Lung (tissue), 12 donors: Measurements from ENCODE around the gene RAB7B. TPM values are rescaled to one million over a fixed set of nuclear protein-coding genes. Genes with fewer than 3 reads are reported as not detected.

Experiments
- ATAC-seq: fragments of 200-7000 bp; cut with Tn5 transposase; one replicate; pipeline ENCODE4 v1.9.1; 2020; ENCODE audit warnings: moderate number of reproducible peaks; ENCODE audit not compliant: insufficient read depth, low FRiP score
- DNase-seq, 3 donors: peaks; one replicate each; pipeline ENCODE4 v3.0.0-alpha.2; 2013 to 2017
- H3K27ac ChIP-seq, 2 donors: one replicate each; pipeline ENCODE4 v1.5.1; 2013; ENCODE audit warnings: mild to moderate bottlenecking in 2 of 2, moderate library complexity in 2 of 2, control low read depth in 1 of 2, inconsistent platforms in 1 of 2, low read depth in 1 of 2, low read length in 1 of 2
- H3K27me3 ChIP-seq, 3 donors: one replicate each; pipeline ENCODE4 v1.5.1; 2013; ENCODE audit warnings: low read length in 2 of 3; ENCODE audit not compliant: control insufficient read depth in 3 of 3, insufficient read depth in 3 of 3
- H3K36me3 ChIP-seq, 4 donors: one replicate each; pipeline ENCODE4 v1.5.1; 2013; ENCODE audit warnings: low read length in 4 of 4, mild to moderate bottlenecking in 1 of 4, moderate library complexity in 1 of 4; ENCODE audit not compliant: control insufficient read depth in 4 of 4, insufficient read depth in 4 of 4
- H3K4me1 ChIP-seq, 5 donors: one replicate each; pipeline ENCODE4 v1.5.1; 2013; ENCODE audit warnings: low read length in 5 of 5, mild to moderate bottlenecking in 2 of 5, moderate library complexity in 1 of 5; ENCODE audit not compliant: control insufficient read depth in 5 of 5, insufficient read depth in 5 of 5
- H3K4me3 ChIP-seq: one replicate; pipeline ENCODE4 v1.5.1; 2013; ENCODE audit warnings: mild to moderate bottlenecking, control low read depth, moderate library complexity
- H3K9ac ChIP-seq, 2 donors: one replicate each; pipeline ENCODE4 v1.5.1; 2013; ENCODE audit warnings: low read length in 2 of 2, control low read depth in 1 of 2; ENCODE audit not compliant: insufficient read depth in 1 of 2
- H3K9me3 ChIP-seq, 4 donors: one replicate each; pipeline ENCODE4 v1.5.1; 2013; ENCODE audit warnings: low read length in 3 of 4, mild to moderate bottlenecking in 1 of 4, moderate library complexity in 1 of 4; ENCODE audit not compliant: control insufficient read depth in 4 of 4, insufficient read depth in 3 of 4
- CTCF ChIP-seq: IDR thresholded peaks from 2 replicates; pipeline ENCODE4 v1.5.1; 2012; ENCODE audit warnings: mild to moderate bottlenecking; ENCODE audit errors: control extremely low read depth, extremely low read depth
- WGBS, 2 donors: extraction: QIAGEN DNeasy Blood & Tissue Kit; methylation state at CpG; one replicate each; pipeline ENCODE4 v1.1.7; 2013; 5-methylcytosine and 5-hydroxymethylcytosine counted together
- polyA plus RNA-seq, 2 donors: library from polyadenylated mRNA; stranded (reverse); fragments of 200-250 nt; gene quantifications; one replicate each; pipeline ENCODE4 v1.2.1, GENCODE V29; 2013
- total RNA-seq, 2 donors: library from RNA; depleted of rRNA in 1 of 2; stranded (reverse); fragments of >200 nt in 1 of 2; gene quantifications; one replicate each; pipeline ENCODE4 v1.2.1, GENCODE V29; 2014 to 2021
- donor health status: control.
- donor health status: control.
- donor health status: Bipolar disorder and iron deficiency.
- donor health status: healthy.
- donor health status: DM: yes; HTN: yes; CAD: no.

RAB7B gene
- total and polyA plus RNA-seq, 4 donors, result 3.4 to 16.2 (median 4.4) TPM

GRCh38 chr1:206032380-206033140 is 29.4 kb upstream of the RAB7B start:
- H3K27me3 ChIP-seq, result no peaks in the 10 kb centered on the region
- H3K36me3 ChIP-seq, result no peaks in the 10 kb centered on the region
- TF ChIP-seq CTCF, result no peak
- ATAC-seq (no peak), DNase-seq (no peak)
- no peak overlapping the region for H3K9ac ChIP-seq
- no peaks in the 10 kb centered on the region for H3K9me3 ChIP-seq
- peaks cover 0 to 4% (median 0%) of the 10 kb centered on the region in 5 donors for H3K4me1 ChIP-seq
- no peak overlapping the region for H3K27ac ChIP-seq
- no peak overlapping the region for H3K4me3 ChIP-seq
- WGBS, 2 donors, result 84 to 85% methylated on average over 5 of the region's 5 CpGs

- WGBS, 2 donors, result 2 to 3% methylated on average over 4 of the region's 4 CpGs
- peak; percentile 58 to 75 (median 62) for DNase-seq
Measured at GRCh38 chr1:206030714-206031113, 27.5 kb upstream of the RAB7B start.

GRCh38 chr1:206030191-206030590 is 27.0 kb upstream of the RAB7B start:
- Histone ChIP-seq H3K9ac (no peak overlapping the region), H3K36me3 (no peaks in the 10 kb centered on the region), H3K9me3 (no peaks in the 10 kb centered on the region), H3K27ac (no peak overlapping the region), H3K4me3 (no peak overlapping the region), H3K27me3 (no peaks in the 10 kb centered on the region), H3K4me1 (peaks cover 0 to 3% (median 0%) of the 10 kb centered on the region in 5 donors)
- WGBS, 2 donors, result 77 to 83% methylated on average over 4 of the region's 4 CpGs
- ATAC-seq (no peak), DNase-seq (no peak)
- no peak for TF ChIP-seq CTCF

More at GRCh38 chr1:206030714-206031113, 27.5 kb upstream of the RAB7B start:
- Histone ChIP-seq H3K9me3 (no peaks in the 10 kb centered on the region), H3K9ac (no peak overlapping the region), H3K27ac (no peak overlapping the region), H3K4me1 (peaks cover 0 to 3% (median 0%) of the 10 kb centered on the region in 5 donors), H3K27me3 (no peaks in the 10 kb centered on the region), H3K36me3 (no peaks in the 10 kb centered on the region), H3K4me3 (no peak overlapping the region)
- TF ChIP-seq CTCF, result peak; percentile 71
- ATAC-seq, result peak; percentile 72
